Left ventricle myocardium inferior (tissue), 1 donor: ENCODE data around the gene COA1. TPM values are rescaled to one million over a fixed set of nuclear protein-coding genes. Genes with fewer than 3 reads are reported as not detected.

Source experiments
- DNase-seq: peaks from one replicate; pipeline ENCODE4 v3.0.0-alpha.2; 2020
- H3K27ac ChIP-seq: fragments of 200-600 bp; replicated peaks from 2 replicates; pipeline ENCODE4 v1.8.0; 2021
- H3K27me3 ChIP-seq: fragments of 200-600 bp; 2 replicates; pipeline ENCODE4 v1.8.0; 2021; ENCODE audit warnings: low read depth
- H3K36me3 ChIP-seq: fragments of 200-600 bp; 2 replicates; pipeline ENCODE4 v1.8.0; 2021
- H3K4me1 ChIP-seq: fragments of 200-600 bp; 2 replicates; pipeline ENCODE4 v1.8.0; 2021
- H3K4me3 ChIP-seq: fragments of 200-600 bp; 2 replicates; pipeline ENCODE4 v1.8.0; 2021; ENCODE audit warnings: mild to moderate bottlenecking, moderate library complexity
- H3K9me3 ChIP-seq: fragments of 200-600 bp; replicated peaks from 2 replicates; pipeline ENCODE4 v1.8.0; 2021
- CTCF ChIP-seq: fragments of 200-600 bp; IDR thresholded peaks from 2 replicates; pipeline ENCODE4 v1.8.0; 2021; ENCODE audit warnings: antibody characterized with exemption, mild to moderate bottlenecking, borderline replicate concordance
- intact Hi-C: fragments of 100-400 bp; cut with micrococcal nuclease; formaldehyde crosslinking; loops from one replicate; pipeline ENCODE4 v1.11.0; 2022
- total RNA-seq: library from RNA; stranded (reverse); fragmentation: NEBNext Ultra II Directional; extraction: Animal tissue kit (Norgen Biotek cat#: 25700); gene quantifications from one replicate; pipeline ENCODE4 v1.2.1, GENCODE V29; 2021
- donor health status: DM: no; HTN: yes; CAD: no; lungs with severe emphysema.

COA1 gene
- total RNA-seq, 1 donor from 2014 or later: 76.5 TPM

- H3K4me3 ChIP-seq: no peak overlapping the region
- TF ChIP-seq CTCF: no peak
- no peak for DNase-seq
- H3K9me3 ChIP-seq: no peaks in the 10 kb centered on the region
- no peak overlapping the region for H3K27ac ChIP-seq
- peaks cover 15% of the 10 kb centered on the region for H3K36me3 ChIP-seq
- H3K27me3 ChIP-seq: no peaks in the 10 kb centered on the region
- H3K4me1 ChIP-seq: peaks cover 68% of the 10 kb centered on the region
- intact Hi-C loops: no loop called here
Measured at GRCh38 chr7:43643846-43644245, 85.5 kb downstream of the COA1 start.

- peaks cover 61% of the 10 kb centered on the region for H3K4me1 ChIP-seq
- H3K27ac ChIP-seq: no peak overlapping the region
Measured at GRCh38 chr7:43642897-43643630, 86.3 kb downstream of the COA1 start.

GRCh38 chr7:43640679-43641078, 88.6 kb downstream of the COA1 start:
- Histone ChIP-seq H3K9me3 (no peaks in the 10 kb centered on the region), H3K27me3 (no peaks in the 10 kb centered on the region), H3K4me3 (no peak overlapping the region), H3K36me3 (peaks cover 36% of the 10 kb centered on the region), H3K4me1 (peaks cover 50% of the 10 kb centered on the region), H3K27ac (peak overlapping the region; percentile 64)
- intact Hi-C loops: no loop called here
- DNase-seq: no peak
- TF ChIP-seq CTCF: no peak

More at GRCh38 chr7:43642897-43643630, 86.3 kb downstream of the COA1 start:
- no peak for DNase-seq
- TF ChIP-seq CTCF: no peak
- H3K36me3 ChIP-seq: peaks cover 15% of the 10 kb centered on the region
- H3K4me3 ChIP-seq: no peak overlapping the region
- intact Hi-C loops: no loop called here
- no peaks in the 10 kb centered on the region for H3K9me3 ChIP-seq
- no peaks in the 10 kb centered on the region for H3K27me3 ChIP-seq

GRCh38 chr7:43639858-43640491, 89.3 kb downstream of the COA1 start:
- Histone ChIP-seq H3K4me3 (no peak overlapping the region), H3K36me3 (peaks cover 43% of the 10 kb centered on the region), H3K4me1 (peaks cover 45% of the 10 kb centered on the region), H3K27ac (peak overlapping the region; percentile 64), H3K9me3 (no peaks in the 10 kb centered on the region), H3K27me3 (no peaks in the 10 kb centered on the region)
- TF ChIP-seq CTCF: no peak
- DNase-seq: no peak
- intact Hi-C loops: no loop called here

- Histone ChIP-seq H3K4me1 (peaks cover 36% of the 10 kb centered on the region), H3K9me3 (no peaks in the 10 kb centered on the region), H3K27me3 (no peaks in the 10 kb centered on the region), H3K4me3 (no peak overlapping the region), H3K36me3 (peaks cover 58% of the 10 kb centered on the region), H3K27ac (no peak overlapping the region)
- DNase-seq: no peak
- intact Hi-C loops: no loop called here
- TF ChIP-seq CTCF: no peak
Measured at GRCh38 chr7:43637114-43637806, 92.1 kb downstream of the COA1 start.
